ENCODE results near the gene PTCH2.

DNA sequence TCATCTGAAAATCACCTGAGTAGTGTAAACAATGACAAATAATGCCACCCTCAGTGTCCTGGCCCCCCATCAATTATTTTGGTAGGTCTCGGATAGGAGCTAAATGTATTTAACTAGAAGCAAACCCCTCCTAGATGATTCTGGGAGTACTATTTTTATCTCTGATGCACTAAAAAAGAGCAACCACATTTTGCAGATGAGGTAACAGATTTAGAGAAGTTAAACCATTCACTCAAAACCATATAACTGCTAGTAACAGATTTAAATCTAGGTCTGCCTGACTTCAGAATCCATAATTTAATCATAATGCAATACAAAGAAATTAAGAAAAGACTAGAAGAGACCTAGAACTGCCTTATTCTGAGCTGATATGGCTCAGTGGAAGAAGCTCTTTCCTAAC lies 17.3 kb upstream of the PTCH2 start:
- TF ChIP-seq ZFP3 (CRISPR knock-in tag; IDR thresholded peaks at IDR 0.05) (no peak), OSR1 (CRISPR knock-in tag; IDR thresholded peaks at IDR 0.05) (no peak), SNAI2 (CRISPR knock-in tag; IDR thresholded peaks at IDR 0.05) (no peak), ZNF565 (CRISPR knock-in tag; conservative IDR thresholded peaks at IDR 0.05; ENCODE audit: low read depth) (no peak), RARB (CRISPR knock-in tag; IDR thresholded peaks at IDR 0.05) (no peak)
- TF ChIP-seq, protein P1, sequence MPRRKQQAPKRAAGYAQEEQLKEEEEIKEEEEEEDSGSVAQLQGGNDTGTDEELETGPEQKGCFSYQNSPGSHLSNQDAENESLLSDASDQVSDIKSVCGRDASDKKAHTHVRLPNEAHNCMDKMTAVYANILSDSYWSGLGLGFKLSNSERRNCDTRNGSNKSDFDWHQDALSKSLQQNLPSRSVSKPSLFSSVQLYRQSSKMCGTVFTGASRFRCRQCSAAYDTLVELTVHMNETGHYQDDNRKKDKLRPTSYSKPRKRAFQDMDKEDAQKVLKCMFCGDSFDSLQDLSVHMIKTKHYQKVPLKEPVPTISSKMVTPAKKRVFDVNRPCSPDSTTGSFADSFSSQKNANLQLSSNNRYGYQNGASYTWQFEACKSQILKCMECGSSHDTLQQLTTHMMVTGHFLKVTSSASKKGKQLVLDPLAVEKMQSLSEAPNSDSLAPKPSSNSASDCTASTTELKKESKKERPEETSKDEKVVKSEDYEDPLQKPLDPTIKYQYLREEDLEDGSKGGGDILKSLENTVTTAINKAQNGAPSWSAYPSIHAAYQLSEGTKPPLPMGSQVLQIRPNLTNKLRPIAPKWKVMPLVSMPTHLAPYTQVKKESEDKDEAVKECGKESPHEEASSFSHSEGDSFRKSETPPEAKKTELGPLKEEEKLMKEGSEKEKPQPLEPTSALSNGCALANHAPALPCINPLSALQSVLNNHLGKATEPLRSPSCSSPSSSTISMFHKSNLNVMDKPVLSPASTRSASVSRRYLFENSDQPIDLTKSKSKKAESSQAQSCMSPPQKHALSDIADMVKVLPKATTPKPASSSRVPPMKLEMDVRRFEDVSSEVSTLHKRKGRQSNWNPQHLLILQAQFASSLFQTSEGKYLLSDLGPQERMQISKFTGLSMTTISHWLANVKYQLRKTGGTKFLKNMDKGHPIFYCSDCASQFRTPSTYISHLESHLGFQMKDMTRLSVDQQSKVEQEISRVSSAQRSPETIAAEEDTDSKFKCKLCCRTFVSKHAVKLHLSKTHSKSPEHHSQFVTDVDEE (CRISPR knock-in tag; IDR thresholded peaks at IDR 0.05), result no peak
- TF ChIP-seq, protein P2, sequence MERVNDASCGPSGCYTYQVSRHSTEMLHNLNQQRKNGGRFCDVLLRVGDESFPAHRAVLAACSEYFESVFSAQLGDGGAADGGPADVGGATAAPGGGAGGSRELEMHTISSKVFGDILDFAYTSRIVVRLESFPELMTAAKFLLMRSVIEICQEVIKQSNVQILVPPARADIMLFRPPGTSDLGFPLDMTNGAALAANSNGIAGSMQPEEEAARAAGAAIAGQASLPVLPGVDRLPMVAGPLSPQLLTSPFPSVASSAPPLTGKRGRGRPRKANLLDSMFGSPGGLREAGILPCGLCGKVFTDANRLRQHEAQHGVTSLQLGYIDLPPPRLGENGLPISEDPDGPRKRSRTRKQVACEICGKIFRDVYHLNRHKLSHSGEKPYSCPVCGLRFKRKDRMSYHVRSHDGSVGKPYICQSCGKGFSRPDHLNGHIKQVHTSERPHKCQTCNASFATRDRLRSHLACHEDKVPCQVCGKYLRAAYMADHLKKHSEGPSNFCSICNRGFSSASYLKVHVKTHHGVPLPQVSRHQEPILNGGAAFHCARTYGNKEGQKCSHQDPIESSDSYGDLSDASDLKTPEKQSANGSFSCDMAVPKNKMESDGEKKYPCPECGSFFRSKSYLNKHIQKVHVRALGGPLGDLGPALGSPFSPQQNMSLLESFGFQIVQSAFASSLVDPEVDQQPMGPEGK (CRISPR knock-in tag; IDR thresholded peaks at IDR 0.05; ENCODE audit: borderline replicate concordance), result no peak
